GM11168 (cell line): ENCODE data around the gene VPS54.
"Not testable (repeated sequence)": the region's sequence is repeated elsewhere in the genome, so short reads cannot be mapped to it uniquely, and the experiment has no call there.

Experiments used
- in situ Hi-C: fragments of 300-500 bp; cut with MboI; formaldehyde crosslinking; loops from one replicate; pipeline ENCODE4 v1.12.0; 2022; ENCODE audit warnings: low sequenced_read_pairs; ENCODE audit not compliant: unreplicated experiment

Gene VPS54

GRCh38 chr2:63850649-63851048 is 168.6 kb downstream of the VPS54 start:
- in situ Hi-C loops, result loop anchor here (10.0 kb wide), 1 partner anchor 156 kb away; no protein-coding TSS in a partner anchor

DNA sequence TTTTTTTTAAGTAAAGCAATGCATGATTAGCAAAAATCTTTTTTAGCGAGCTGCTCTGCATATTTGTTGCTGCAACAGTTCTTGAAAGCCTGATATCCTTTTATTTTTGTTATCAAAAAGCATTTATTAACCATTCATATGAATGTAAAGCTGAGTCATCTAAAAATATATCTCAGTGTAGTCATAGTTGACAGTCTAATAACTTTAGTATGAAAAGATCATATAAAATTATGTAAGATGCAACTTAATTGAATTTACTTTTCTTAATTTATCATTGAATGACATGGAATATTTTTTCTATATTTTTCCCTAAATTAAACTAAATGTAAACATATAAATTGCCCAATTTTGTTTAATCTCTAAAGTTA is 169.0 kb downstream of the VPS54 start:
- in situ Hi-C loops, result loop anchor here (10.0 kb wide), 1 partner anchor 155 kb away; no protein-coding TSS in a partner anchor

- in situ Hi-C loops, result loop anchor here (10.0 kb wide), 1 partner anchor 155 kb away; no protein-coding TSS in a partner anchor
Measured at GRCh38 chr2:63849381-63850203, 169.6 kb downstream of the VPS54 start.

DNA sequence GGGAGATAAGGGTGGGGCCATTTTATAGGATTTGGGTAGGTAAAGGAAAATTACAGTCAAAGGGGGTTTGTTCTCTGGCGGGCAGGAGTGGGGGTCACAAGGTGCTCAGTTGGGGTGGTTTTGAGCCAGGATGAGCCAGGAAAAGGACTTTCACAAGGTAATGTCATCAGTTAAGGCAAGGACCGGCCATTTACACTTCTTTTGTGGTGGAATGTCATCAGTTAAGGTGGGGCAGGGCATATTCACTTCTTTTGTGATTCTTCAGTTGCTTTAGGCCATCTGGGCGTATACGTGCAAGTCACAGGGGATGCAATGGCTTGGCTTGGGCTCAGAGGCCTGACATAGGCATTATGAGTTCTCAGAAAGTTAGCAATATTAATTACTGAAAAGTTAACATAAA is 171.7 kb downstream of the VPS54 start:
- in situ Hi-C loops, result not testable (repeated sequence)

GRCh38 chr2:63846487-63846886 is 172.7 kb downstream of the VPS54 start:
- in situ Hi-C loops, result no loop called here

DNA sequence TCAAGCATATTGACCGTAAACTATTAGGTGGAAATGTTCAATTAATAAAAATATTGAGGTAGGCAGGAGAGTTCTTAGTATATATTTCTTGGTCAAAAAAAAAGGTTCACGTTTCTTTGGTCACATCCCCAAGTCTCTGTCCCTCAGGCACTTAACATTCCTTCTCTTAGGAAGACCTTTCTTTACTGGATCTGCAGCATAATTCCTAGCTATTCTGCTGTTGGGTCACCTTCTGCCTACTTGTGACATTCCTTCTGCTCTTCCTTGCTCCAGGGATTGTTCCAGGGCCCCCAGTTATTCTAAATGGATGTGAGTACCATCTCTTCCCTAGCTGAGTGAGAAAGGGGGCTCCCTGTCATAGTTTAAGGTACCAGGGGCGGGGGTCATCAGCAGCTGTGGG is 173.4 kb downstream of the VPS54 start:
- in situ Hi-C loops, result no loop called here

- in situ Hi-C loops, result no loop called here
Measured at GRCh38 chr2:63844616-63845015, 174.6 kb downstream of the VPS54 start.

GRCh38 chr2:63843791-63844190 is 175.4 kb downstream of the VPS54 start:
- in situ Hi-C loops, result no loop called here

DNA sequence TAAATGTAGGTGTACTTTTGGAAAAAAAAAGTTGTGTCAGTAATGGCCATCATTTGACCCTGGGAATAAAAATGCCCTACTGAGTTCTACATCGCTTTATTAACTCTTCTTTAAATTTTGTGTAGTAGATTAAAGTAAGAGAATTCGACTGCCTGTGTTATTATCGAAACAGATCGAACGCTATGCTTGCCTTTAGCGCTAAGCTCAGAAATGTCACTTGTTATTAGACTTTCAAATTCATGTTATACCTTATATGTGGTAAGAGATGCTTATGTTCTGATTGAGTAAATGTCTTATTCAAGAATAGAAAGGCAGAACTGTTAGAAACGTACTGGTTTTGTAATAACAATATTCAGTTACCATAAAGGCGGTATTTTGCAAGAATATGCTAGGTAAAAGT is 176.1 kb downstream of the VPS54 start:
- in situ Hi-C loops, result no loop called here

DNA sequence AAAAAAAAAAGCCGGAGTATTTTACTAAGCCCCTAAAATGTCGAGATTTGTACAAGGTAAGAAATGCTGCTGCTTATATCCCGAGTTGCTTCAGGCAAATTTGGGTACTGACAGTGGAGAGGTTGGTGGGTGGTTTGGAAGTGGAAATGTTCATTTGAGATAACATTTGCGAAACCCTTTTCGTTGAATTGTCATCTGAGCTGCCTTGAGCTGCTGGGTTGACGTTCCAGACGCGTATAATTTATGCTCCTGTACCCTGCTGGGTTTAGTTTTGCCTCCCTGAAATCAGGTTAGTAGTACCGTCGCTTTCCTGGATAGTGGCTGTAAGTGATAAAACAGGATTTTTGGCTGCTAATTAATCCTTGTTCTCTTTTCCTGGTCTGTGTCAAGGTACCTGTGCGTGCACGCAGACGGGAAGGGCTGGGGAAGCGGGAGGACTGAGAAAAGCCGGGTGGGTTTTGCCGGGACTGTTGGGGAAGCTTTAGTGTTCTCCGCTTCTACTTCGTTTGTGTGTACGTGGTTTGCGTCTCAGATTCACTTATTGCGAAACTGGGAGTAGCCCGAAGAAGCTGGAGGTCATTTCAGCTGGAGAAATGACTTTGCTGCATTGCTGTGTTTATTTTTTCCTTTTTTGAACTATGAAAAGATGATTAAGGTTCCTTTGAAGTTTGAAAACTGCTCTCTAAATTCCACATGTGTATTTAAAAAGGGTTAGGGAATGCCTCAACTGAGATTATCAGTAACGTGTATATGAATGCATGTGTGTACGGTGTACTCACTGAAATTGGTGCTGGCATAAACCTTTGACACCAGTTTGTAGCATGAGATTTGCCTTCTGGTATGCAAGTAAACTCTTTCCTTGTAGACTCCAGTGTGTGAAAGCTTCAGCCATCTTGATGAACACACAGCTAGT is 176.8 kb downstream of the VPS54 start:
- in situ Hi-C loops, result no loop called here
